ENCODE measurements around the gene CNTNAP2. TPM values are rescaled to one million over a fixed set of nuclear protein-coding genes. Genes with fewer than 3 reads are reported as not detected.

The CNTNAP2 gene
- total RNA-seq, 1 experiment from 2014 or later: 64.5 TPM

DNA sequence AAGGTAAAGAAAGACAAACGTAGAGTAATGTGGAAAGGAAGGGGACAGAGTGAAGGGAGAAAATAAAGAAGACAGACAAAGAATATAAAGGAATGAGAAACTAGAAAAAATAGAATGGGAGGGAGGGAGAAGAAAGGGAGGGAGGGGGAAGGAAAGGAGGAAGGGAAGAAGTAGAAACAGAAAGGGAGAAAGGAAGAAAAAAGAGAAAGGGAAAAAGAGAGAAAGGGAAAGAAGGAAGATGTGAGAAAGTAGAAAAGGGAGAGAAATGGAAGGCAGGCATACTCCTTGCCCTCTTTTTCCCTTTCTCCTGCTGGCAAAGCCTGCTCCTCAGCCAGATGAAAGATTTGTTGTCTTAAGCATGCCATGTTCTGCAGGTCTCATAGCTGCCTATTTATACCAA is 1336.2 kb downstream of the CNTNAP2 start:
- Histone ChIP-seq H3K14ac (ENCODE audit: insufficient read depth, low read length) (no peak overlapping the region), H3K18ac (ENCODE audit: insufficient read length, low read depth, low read length) (no peak overlapping the region), H3K56ac (ENCODE audit: insufficient read length, low read depth, low read length) (no peak overlapping the region), H3K79me2 (ENCODE audit: insufficient read depth, low read length) (no peaks in the 10 kb centered on the region), H3K27ac (ENCODE audit: insufficient read length, low read depth, low read length) (no peak overlapping the region), H3K27me3 (ENCODE audit: insufficient read depth, low read length) (no peaks in the 10 kb centered on the region), H4K20me1 (ENCODE audit: control insufficient read depth, insufficient read depth, insufficient read length) (no peaks in the 10 kb centered on the region), H3K23me2 (ENCODE audit: insufficient read length, low read depth, low read length, poor library complexity, severe bottlenecking) (no peaks in the 10 kb centered on the region), H2AFZ (ENCODE audit: low read length) (no peak overlapping the region), H2BK20ac (ENCODE audit: low read depth, low read length, poor library complexity, severe bottlenecking) (no peak overlapping the region), H3K4me1 (ENCODE audit: insufficient read depth, low read length) (no peaks in the 10 kb centered on the region), H4K5ac (ENCODE audit: insufficient read length, low read depth, low read length) (no peak overlapping the region), H2AK5ac (ENCODE audit: insufficient read length, low read length) (no peak overlapping the region), H4K91ac (ENCODE audit: insufficient read length, low read depth, low read length) (no peak overlapping the region), H3T11ph (ENCODE audit: low read length) (no peak overlapping the region), H3K9ac (ENCODE audit: extremely low read depth, insufficient read length, low read length) (no peak overlapping the region), H3K79me1 (ENCODE audit: insufficient read depth, low read depth, low read length, poor library complexity, severe bottlenecking) (no peaks in the 10 kb centered on the region), H3K9me3 (ENCODE audit: control insufficient read depth, low read depth, low read length) (no peaks in the 10 kb centered on the region), H4K8ac (replicated peaks; ENCODE audit: insufficient read length, low read depth, low read length) (no peak overlapping the region), H3K23ac (ENCODE audit: insufficient read length, low read depth, low read length) (no peak overlapping the region), H2BK12ac (ENCODE audit: insufficient read length, low read depth, low read length) (no peak overlapping the region), H2BK5ac (ENCODE audit: insufficient read length, low read length) (no peak overlapping the region), H3K4me2 (ENCODE audit: insufficient read depth, insufficient read length, low read length) (no peak overlapping the region), H3K4ac (ENCODE audit: low read depth, low read length) (no peak overlapping the region), H2BK120ac (ENCODE audit: low read depth, low read length, poor library complexity, severe bottlenecking) (no peak overlapping the region), H2BK15ac (ENCODE audit: low read depth, low read length) (no peak overlapping the region)
- H3K4me3 Mint-ChIP-seq: no peak overlapping the region
- no peaks in the 10 kb centered on the region for H3K9me3 Mint-ChIP-seq
- no peak for TF ChIP-seq CTCF (conservative IDR thresholded peaks at IDR 0.05)
- DNase-seq: no peak
- peak overlapping the region in 1 of 3 experiments; percentile 88; a peak in 1 of 7 replicates for H3K27ac Mint-ChIP-seq
- WGBS (ENCODE audit: extremely low coverage, insufficient read length, low lambda C conversion rate): no CpG with 5 or more reads among the region's 1 CpG
- peaks cover 6% of the 10 kb centered on the region for H3K27me3 Mint-ChIP-seq (ENCODE audit: low read depth)
- no peaks in the 10 kb centered on the region for H3K4me1 Mint-ChIP-seq
- H3K36me3 Mint-ChIP-seq (ENCODE audit: insufficient read depth in 1 of 3, low read depth in 3 of 3): no peaks in the 10 kb centered on the region
